Measurements from ENCODE around the gene TYMP. TPM values are rescaled to one million over a fixed set of nuclear protein-coding genes. Genes with fewer than 3 reads are reported as not detected.

The TYMP gene
- total and polyA plus RNA-seq, 8 donors: 14.3 to 162 (median 70.2) TPM

DNA sequence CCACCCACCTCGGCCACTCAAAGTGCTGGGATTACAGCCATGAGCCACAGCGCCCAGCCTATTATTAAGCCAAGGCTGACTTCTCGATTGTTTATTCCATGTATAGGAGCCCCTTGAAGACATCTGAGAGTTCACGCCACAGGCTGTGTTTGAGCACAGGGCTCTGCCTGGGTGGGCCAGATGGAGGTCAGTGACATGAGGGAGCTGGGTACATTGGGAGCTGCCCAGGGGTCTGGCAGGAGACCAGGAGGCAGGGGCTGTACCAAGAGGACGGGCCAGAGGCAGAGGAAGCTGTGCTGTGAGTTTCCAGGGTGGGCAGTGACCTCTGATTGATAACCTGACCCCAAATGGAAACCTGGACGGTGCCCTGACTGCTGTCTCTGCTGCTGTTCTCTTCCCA, 27.7 kb downstream of the TYMP start:
- H3K4me1 ChIP-seq: peaks cover 11 to 33% (median 26%) of the 10 kb centered on the region in 4 donors
- intact Hi-C loops (cut with DNase I; ENCODE audit: low total_unique reads): loop anchor here (10.0 kb wide), 1 partner anchor 247 kb away; the partner anchor contains the start of gene HDAC10
- peaks cover 0 to 3% (median 0%) of the 10 kb centered on the region in 3 donors for H3K27me3 ChIP-seq
- no peak overlapping the region for H3K4me3 ChIP-seq
- peaks cover 27 to 40% (median 39%) of the 10 kb centered on the region in 4 donors for H3K36me3 ChIP-seq
- WGBS, 5 donors: 78 to 93% (median 80%) methylated on average over 6 of the region's 6 CpGs
- DNase-seq: no peak
- TF ChIP-seq POLR2AphosphoS5 (IDR thresholded peaks at IDR 0.05): no peak
- TF ChIP-seq POLR2A (IDR thresholded peaks at IDR 0.05): no peak
- TF ChIP-seq, protein P1, sequence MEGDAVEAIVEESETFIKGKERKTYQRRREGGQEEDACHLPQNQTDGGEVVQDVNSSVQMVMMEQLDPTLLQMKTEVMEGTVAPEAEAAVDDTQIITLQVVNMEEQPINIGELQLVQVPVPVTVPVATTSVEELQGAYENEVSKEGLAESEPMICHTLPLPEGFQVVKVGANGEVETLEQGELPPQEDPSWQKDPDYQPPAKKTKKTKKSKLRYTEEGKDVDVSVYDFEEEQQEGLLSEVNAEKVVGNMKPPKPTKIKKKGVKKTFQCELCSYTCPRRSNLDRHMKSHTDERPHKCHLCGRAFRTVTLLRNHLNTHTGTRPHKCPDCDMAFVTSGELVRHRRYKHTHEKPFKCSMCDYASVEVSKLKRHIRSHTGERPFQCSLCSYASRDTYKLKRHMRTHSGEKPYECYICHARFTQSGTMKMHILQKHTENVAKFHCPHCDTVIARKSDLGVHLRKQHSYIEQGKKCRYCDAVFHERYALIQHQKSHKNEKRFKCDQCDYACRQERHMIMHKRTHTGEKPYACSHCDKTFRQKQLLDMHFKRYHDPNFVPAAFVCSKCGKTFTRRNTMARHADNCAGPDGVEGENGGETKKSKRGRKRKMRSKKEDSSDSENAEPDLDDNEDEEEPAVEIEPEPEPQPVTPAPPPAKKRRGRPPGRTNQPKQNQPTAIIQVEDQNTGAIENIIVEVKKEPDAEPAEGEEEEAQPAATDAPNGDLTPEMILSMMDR (IDR thresholded peaks at IDR 0.05): no peak
- no peak for TF ChIP-seq EP300 (IDR thresholded peaks at IDR 0.05)
- H3K9me3 ChIP-seq: no peaks in the 10 kb centered on the region
- H3K27ac ChIP-seq: no peak overlapping the region

DNA sequence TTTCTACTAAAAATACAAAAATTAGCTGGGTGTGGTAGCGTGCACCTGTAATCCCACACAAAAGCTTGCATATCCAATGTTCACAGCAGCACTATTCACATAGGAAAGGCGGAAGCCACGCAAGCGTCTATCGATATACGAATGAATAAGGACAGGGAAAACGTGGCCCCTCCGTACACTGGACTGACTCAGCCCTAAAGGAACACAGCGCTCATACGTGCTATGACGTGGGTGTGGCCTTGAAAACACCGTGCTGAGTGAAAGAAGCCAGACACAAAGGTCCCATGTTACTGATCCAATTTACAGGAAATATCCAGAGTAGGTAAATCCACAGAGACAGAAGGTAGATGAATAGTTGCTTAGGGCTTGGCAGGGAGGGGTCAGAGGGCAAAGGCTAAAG, 29.4 kb downstream of the TYMP start:
- WGBS, 5 donors: 82 to 92% (median 87%) methylated on average over 12 of the region's 12 CpGs
- H3K27me3 ChIP-seq: peaks cover 0 to 3% (median 0%) of the 10 kb centered on the region in 3 donors
- H3K9me3 ChIP-seq: no peaks in the 10 kb centered on the region
- no peak overlapping the region for H3K4me3 ChIP-seq
- H3K27ac ChIP-seq: no peak overlapping the region
- H3K4me1 ChIP-seq: peaks cover 0 to 17% (median 11%) of the 10 kb centered on the region in 4 donors
- TF ChIP-seq POLR2AphosphoS5 (IDR thresholded peaks at IDR 0.05) (no peak), EP300 (IDR thresholded peaks at IDR 0.05) (no peak), POLR2A (IDR thresholded peaks at IDR 0.05) (no peak)
- TF ChIP-seq, protein P1 (IDR thresholded peaks at IDR 0.05): no peak
- peak in 1 of 2 donors; percentile 2 for DNase-seq
- peaks cover 22 to 32% (median 32%) of the 10 kb centered on the region in 4 donors for H3K36me3 ChIP-seq
- intact Hi-C loops (cut with DNase I; ENCODE audit: low total_unique reads): loop anchor here (10.0 kb wide), 1 partner anchor 246 kb away; the partner anchor contains the start of gene HDAC10

DNA sequence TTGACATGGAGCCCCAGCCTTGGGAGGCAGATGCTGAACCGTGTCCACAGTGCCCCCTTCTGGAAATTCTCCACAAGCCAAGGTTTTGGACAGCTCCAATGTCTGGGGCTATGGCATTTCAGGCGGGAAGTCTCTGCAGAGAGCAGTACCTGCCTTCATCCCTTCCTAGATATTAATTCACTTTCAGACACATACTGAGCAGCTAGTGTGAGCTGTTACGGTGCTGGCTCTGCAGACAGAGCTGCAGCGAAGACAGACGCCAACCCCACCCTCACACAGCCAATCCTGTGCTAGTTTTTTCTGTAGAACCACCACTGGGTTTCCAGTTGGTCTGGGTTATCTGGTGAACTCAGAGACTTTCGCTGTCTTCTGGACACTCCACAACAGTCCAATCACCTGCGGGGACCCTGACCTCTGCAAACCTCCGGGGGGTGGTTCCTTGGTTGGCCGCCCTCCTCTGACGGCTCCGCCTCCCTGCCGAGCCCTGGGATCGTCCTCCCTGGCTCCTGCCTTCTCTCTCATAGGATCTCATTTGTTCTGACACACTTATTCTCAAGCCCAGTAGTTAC, 31.4 kb downstream of the TYMP start:
- Histone ChIP-seq H3K4me1 (peaks cover 0 to 10% (median 7%) of the 10 kb centered on the region in 4 donors), H3K27ac (no peak overlapping the region), H3K27me3 (peaks cover 0 to 3% (median 0%) of the 10 kb centered on the region in 3 donors), H3K36me3 (peaks cover 7 to 14% (median 14%) of the 10 kb centered on the region in 4 donors), H3K9me3 (no peaks in the 10 kb centered on the region), H3K4me3 (no peak overlapping the region)
- TF ChIP-seq POLR2A (IDR thresholded peaks at IDR 0.05) (no peak), POLR2AphosphoS5 (IDR thresholded peaks at IDR 0.05) (peak in 1 of 3 donors; percentile 16)
- TF ChIP-seq, protein P1 (IDR thresholded peaks at IDR 0.05): peak in 5 of 7 experiments; percentile 29 to 68 (median 64)
- 6 to 22% (median 11%) methylated on average over 13 of the region's 13 CpGs for WGBS, 5 donors
- intact Hi-C loops (cut with DNase I; ENCODE audit: low total_unique reads): no loop called here
- peak; percentile 83 to 88 for DNase-seq

DNA sequence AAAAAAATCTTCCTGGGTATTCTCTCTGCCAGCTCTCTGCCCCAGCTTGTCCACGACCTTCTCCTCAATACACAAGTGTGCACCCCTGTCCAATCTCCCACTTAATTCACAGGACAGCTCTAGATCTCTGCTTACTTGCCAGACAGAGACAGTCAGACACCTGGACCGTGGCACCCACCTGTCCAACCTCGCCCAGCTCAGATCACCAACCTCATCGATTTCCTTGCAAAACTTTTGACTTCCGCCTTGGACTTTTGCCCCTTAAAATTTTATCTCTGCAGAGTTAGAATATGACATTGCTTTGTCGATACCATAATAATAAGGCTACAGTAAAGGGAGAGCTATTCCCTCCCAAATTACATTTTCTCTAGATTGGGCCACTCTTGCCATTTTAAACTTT, 32.7 kb downstream of the TYMP start:
- no peaks in the 10 kb centered on the region for H3K9me3 ChIP-seq
- DNase-seq: peak in 1 of 2 donors; percentile 1
- WGBS, 5 donors: 72 to 90% (median 81%) methylated on average over 6 of the region's 6 CpGs
- H3K36me3 ChIP-seq: peaks cover 0 to 1% (median 1%) of the 10 kb centered on the region in 4 donors
- H3K27me3 ChIP-seq: peaks cover 0 to 3% (median 0%) of the 10 kb centered on the region in 3 donors
- no peak overlapping the region for H3K27ac ChIP-seq
- intact Hi-C loops (cut with DNase I; ENCODE audit: low total_unique reads): no loop called here
- TF ChIP-seq EP300 (IDR thresholded peaks at IDR 0.05): no peak
- TF ChIP-seq, protein P1 (IDR thresholded peaks at IDR 0.05): no peak
- TF ChIP-seq POLR2A (IDR thresholded peaks at IDR 0.05): no peak
- TF ChIP-seq POLR2AphosphoS5 (IDR thresholded peaks at IDR 0.05): no peak
- peaks cover 0 to 10% (median 7%) of the 10 kb centered on the region in 4 donors for H3K4me1 ChIP-seq
- no peak overlapping the region for H3K4me3 ChIP-seq
